ENCODE data around the gene EFEMP2. TPM values are rescaled to one million over a fixed set of nuclear protein-coding genes. Genes with fewer than 3 reads are reported as not detected.
A peak's percentile ranks its signal among the peaks of the same experiment; 100 is the strongest.

The EFEMP2 gene
- total and polyA plus RNA-seq, 2 donors (not counting 3 experiments of a cell fraction or from before 2014, with no cell fraction given), result 81.7 to 207 TPM

DNA sequence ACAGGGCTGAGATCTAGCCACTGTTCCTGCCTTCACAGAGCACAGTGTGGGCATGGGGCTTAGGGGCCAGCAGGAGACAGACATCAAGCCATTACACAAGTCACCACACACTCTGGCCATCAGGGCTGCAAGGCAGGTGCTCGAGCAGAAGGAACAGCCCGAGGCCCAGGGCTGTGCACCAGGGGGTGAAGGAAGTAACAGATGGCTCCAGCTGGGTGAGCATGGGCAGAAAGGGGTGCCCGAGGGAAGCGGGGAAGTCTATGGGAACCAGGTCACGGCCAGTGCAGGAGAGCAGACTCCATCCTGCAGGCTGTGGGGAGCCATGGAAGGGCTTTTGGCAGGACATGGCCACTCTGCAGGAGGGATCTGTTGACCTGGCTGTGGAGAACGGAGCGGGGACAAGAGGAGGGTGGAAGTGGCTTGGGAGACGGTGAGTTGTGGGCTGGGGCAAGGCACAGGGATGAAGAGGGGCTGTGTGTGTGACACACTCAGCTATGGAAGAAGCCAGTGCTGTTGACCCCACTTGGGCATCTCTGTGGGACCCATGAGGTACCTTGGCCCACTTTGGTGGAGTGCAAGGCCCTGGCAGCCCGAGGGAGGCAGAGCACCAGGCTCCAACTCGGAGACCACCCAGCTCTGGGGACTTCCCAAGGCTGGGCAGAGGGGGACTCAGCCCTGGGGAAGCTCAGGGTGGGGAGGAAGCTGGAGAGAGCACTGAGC lies 42.7 kb upstream of the EFEMP2 start:
- TF ChIP-seq POLR2A (IDR thresholded peaks at IDR 0.05; ENCODE audit: low read depth, low read length) (no peak), GATA2 (IDR thresholded peaks at IDR 0.05; ENCODE audit: insufficient read depth, insufficient read length, low read depth, low read length) (no peak), MYC (IDR thresholded peaks at IDR 0.05; ENCODE audit: low read depth, low read length) (no peak), FOS (IDR thresholded peaks at IDR 0.05; ENCODE audit: borderline replicate concordance, insufficient read depth, low read length) (no peak), POLR2AphosphoS5 (IDR thresholded peaks at IDR 0.05; ENCODE audit: insufficient read depth, low read depth, low read length) (no peak), EZH2 (IDR thresholded peaks at IDR 0.05; ENCODE audit: borderline replicate concordance, low read depth, low read length, severe bottlenecking) (no peak), MAX (IDR thresholded peaks at IDR 0.05; ENCODE audit: insufficient read depth, insufficient read length) (no peak), JUN (IDR thresholded peaks at IDR 0.05; ENCODE audit: borderline replicate concordance, insufficient read depth, insufficient read length, low read depth) (no peak)
- TF ChIP-seq, protein P1, sequence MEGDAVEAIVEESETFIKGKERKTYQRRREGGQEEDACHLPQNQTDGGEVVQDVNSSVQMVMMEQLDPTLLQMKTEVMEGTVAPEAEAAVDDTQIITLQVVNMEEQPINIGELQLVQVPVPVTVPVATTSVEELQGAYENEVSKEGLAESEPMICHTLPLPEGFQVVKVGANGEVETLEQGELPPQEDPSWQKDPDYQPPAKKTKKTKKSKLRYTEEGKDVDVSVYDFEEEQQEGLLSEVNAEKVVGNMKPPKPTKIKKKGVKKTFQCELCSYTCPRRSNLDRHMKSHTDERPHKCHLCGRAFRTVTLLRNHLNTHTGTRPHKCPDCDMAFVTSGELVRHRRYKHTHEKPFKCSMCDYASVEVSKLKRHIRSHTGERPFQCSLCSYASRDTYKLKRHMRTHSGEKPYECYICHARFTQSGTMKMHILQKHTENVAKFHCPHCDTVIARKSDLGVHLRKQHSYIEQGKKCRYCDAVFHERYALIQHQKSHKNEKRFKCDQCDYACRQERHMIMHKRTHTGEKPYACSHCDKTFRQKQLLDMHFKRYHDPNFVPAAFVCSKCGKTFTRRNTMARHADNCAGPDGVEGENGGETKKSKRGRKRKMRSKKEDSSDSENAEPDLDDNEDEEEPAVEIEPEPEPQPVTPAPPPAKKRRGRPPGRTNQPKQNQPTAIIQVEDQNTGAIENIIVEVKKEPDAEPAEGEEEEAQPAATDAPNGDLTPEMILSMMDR (IDR thresholded peaks at IDR 0.05; ENCODE audit: extremely low read depth in 1 of 2, insufficient read depth in 1 of 2, low read depth in 1 of 2, low read length in 2 of 2), result no peak
- Histone ChIP-seq H3K79me2 (ENCODE audit: control insufficient read depth, insufficient read depth, low read length) (peaks cover 31% of the 10 kb centered on the region), H3K4me1 (ENCODE audit: control insufficient read depth, extremely low read depth, insufficient read depth, low read length) (peaks cover 65% of the 10 kb centered on the region), H3K27ac (ENCODE audit: insufficient read depth, low read depth, low read length) (peak overlapping the region; percentile 92), H3K4me2 (ENCODE audit: insufficient read depth, low read length) (no peak overlapping the region), H4K20me1 (replicated peaks; ENCODE audit: control insufficient read depth, extremely low read depth, insufficient read depth, low read length) (no peaks in the 10 kb centered on the region), H3K9me3 (replicated peaks; ENCODE audit: control insufficient read depth, insufficient read depth, low read length) (no peaks in the 10 kb centered on the region), H2AFZ (ENCODE audit: low read depth, low read length) (no peak overlapping the region), H3K4me3 (replicated peaks in 1 of 3; ENCODE audit: insufficient read depth in 1 of 3, low read depth in 1 of 3, low read length in 3 of 3) (no peak overlapping the region), H3K9ac (replicated peaks; ENCODE audit: extremely low read depth, insufficient read depth, low read length) (peak overlapping the region; percentile 25), H3K27me3 (ENCODE audit: control insufficient read depth in 2 of 2, insufficient read depth in 2 of 2, low read length in 2 of 2) (no peaks in the 10 kb centered on the region), H3K36me3 (ENCODE audit: control insufficient read depth in 2 of 2, extremely low read depth in 1 of 2, insufficient read depth in 2 of 2, low read length in 2 of 2) (no peaks in the 10 kb centered on the region), H3K9me1 (replicated peaks; ENCODE audit: control insufficient read depth, extremely low read depth, insufficient read depth, low read length) (no peaks in the 10 kb centered on the region)
- intact Hi-C loops (cut with micrococcal nuclease), result loop anchor here (1.0 to 5.0 kb wide), 3 partner anchors 15 to 137 kb away; partner anchors contain the start of genes FIBP, FOSL1 and SF3B2
- DNase-seq (ENCODE audit: low read depth, low spot score) (no peak), FAIRE-seq (no peak)
- dilution Hi-C loops (cut with MboI; ENCODE audit: extremely low pct_ligation_motif_present, low sequenced_read_pairs), result no loop called here
- POLR2A ChIA-PET, result interaction anchor here (0.7 to 2.0 kb wide), 5 partner anchors 16 to 137 kb away, joined by 3 to 28 read pairs (median 7); partner anchors contain the start of genes CCDC85B, FIBP and FOSL1
- CTCF ChIA-PET, result interaction anchor here (0.7 to 4.9 kb wide), 12 partner anchors 8 to 135 kb away, joined by 3 to 73 read pairs (median 4); partner anchors contain the start of genes CCDC85B, FIBP and FOSL1
- TSS peak; percentile 0 for BruUV-seq (replicated peaks)
